Right atrium auricular region (tissue), 2 donors: ENCODE measurements around the gene GPR39. TPM values are rescaled to one million over a fixed set of nuclear protein-coding genes. Genes with fewer than 3 reads are reported as not detected.

ENCODE experiments used
- DNase-seq: peaks from one replicate; pipeline ENCODE4 v3.0.0-alpha.2; 2019; ENCODE audit warnings: low spot score
- H3K27ac ChIP-seq, 2 donors: fragments of 200-600 bp; sonication (generic); 1 replicate in 1 of 2; 2 replicates in 1 of 2; pipeline ENCODE4 v1.5.1; 2016 to 2019
- H3K27me3 ChIP-seq, 2 donors: fragments of 200-600 bp; sonication (generic); one replicate each; pipeline versions ENCODE4 v1.5.1 to v1.6.0; 2017 to 2019
- H3K36me3 ChIP-seq: fragments of 200-600 bp; sonication (generic); one replicate; pipeline ENCODE4 v1.5.1; 2016
- H3K4me1 ChIP-seq, 2 donors: fragments of 200-600 bp; sonication (generic); one replicate each; pipeline versions ENCODE4 v1.5.1 to v1.6.0; 2017 to 2019
- H3K4me3 ChIP-seq, 2 donors: fragments of 200-600 bp; sonication (generic); 1 replicate in 1 of 2; 2 replicates in 1 of 2; pipeline ENCODE4 v1.5.1; 2017 to 2019; ENCODE audit warnings: mild to moderate bottlenecking in 1 of 2, moderate library complexity in 1 of 2
- H3K9me3 ChIP-seq, 2 donors: fragments of 200-600 bp; sonication (generic); one replicate each; pipeline ENCODE4 v1.5.1; 2019
- CTCF ChIP-seq, 2 donors: fragments of 200-600 bp; sonication (generic); IDR thresholded peaks; one replicate each; pipeline ENCODE4 v1.5.1; 2019; ENCODE audit warnings: antibody characterized with exemption in 2 of 2
- total RNA-seq, 2 donors: library from RNA; depleted of rRNA; stranded (reverse); fragments of >200 nt; gene quantifications; one replicate each; pipeline ENCODE4 v1.1.0, GENCODE V29; 2016

GPR39 gene
- total RNA-seq, 2 donors from 2014 or later = 1.0 TPM; not detected in 1

DNA sequence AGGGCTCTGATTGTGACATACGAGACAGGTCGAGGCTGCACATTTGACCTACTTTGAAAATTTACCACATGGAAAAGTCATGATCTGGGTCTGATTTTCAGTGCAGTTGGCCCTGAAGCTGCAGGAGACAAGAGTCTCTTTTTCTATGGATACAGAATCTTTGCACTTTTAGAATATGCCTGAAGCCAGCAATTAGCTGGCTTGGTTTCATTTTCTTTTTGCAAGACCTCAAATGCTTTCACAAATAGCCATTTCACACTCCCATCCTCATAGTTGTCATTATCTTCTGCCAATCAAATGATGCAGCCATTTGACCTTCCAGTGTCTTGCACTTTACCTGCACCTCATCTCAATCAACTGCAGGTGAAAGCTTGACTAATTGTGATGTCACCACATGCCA lies 59.0 kb downstream of the GPR39 start:
- no peaks in the 10 kb centered on the region for H3K4me1 ChIP-seq
- no peaks in the 10 kb centered on the region for H3K9me3 ChIP-seq
- no peaks in the 10 kb centered on the region for H3K27me3 ChIP-seq
- no peak for DNase-seq
- H3K4me3 ChIP-seq = no peak overlapping the region
- H3K27ac ChIP-seq = no peak overlapping the region
- TF ChIP-seq CTCF (IDR thresholded peaks at IDR 0.05) = no peak
- H3K36me3 ChIP-seq = no peaks in the 10 kb centered on the region

- TF ChIP-seq CTCF (IDR thresholded peaks at IDR 0.05) = no peak
- H3K36me3 ChIP-seq = no peaks in the 10 kb centered on the region
- no peak for DNase-seq
- no peak overlapping the region for H3K4me3 ChIP-seq
- H3K27me3 ChIP-seq = no peaks in the 10 kb centered on the region
- no peaks in the 10 kb centered on the region for H3K9me3 ChIP-seq
- no peak overlapping the region for H3K27ac ChIP-seq
- H3K4me1 ChIP-seq = no peaks in the 10 kb centered on the region
These were observed 60.8 kb downstream of the GPR39 start for GRCh38 chr2:132477436-132477835.

- no peak for TF ChIP-seq CTCF (IDR thresholded peaks at IDR 0.05)
- Histone ChIP-seq H3K27ac (no peak overlapping the region), H3K4me1 (no peaks in the 10 kb centered on the region), H3K36me3 (no peaks in the 10 kb centered on the region), H3K4me3 (no peak overlapping the region), H3K27me3 (no peaks in the 10 kb centered on the region), H3K9me3 (no peaks in the 10 kb centered on the region)
- no peak for DNase-seq
These were observed 61.4 kb downstream of the GPR39 start for GRCh38 chr2:132477962-132478361.

DNA sequence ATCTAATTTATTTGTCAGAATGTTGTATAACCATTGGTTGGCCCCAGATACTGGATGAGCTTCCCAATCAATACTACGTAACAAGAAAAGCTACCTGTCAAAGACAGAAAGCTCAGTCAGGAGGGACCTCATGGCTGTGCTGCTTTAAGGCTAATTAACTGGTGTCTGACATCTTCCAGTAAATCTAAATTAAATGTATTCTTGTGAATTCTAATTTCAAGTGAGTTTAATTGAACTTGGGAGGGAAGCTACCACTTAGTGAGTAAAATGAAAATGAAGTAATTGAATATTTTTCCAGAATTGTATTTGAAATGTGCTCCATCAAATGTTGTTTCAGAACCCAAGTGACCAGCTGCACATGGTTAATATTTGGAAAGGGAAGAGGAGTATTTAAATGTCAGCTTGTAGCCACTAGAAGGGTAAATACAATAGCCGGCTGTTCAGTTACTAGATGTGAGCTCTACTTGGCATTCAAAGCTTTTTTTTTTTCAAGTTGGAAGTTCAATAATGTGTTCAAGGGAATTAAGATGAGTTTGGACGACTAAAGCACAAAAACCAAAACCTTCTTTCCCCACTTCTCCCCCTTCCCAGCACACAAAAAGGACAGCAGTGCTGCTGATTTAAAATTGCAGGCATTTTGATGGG lies 62.0 kb downstream of the GPR39 start:
- no peaks in the 10 kb centered on the region for H3K9me3 ChIP-seq
- no peak overlapping the region for H3K4me3 ChIP-seq
- TF ChIP-seq CTCF (IDR thresholded peaks at IDR 0.05) = no peak
- no peaks in the 10 kb centered on the region for H3K27me3 ChIP-seq
- no peaks in the 10 kb centered on the region for H3K36me3 ChIP-seq
- DNase-seq = no peak
- no peaks in the 10 kb centered on the region for H3K4me1 ChIP-seq
- no peak overlapping the region for H3K27ac ChIP-seq

DNA sequence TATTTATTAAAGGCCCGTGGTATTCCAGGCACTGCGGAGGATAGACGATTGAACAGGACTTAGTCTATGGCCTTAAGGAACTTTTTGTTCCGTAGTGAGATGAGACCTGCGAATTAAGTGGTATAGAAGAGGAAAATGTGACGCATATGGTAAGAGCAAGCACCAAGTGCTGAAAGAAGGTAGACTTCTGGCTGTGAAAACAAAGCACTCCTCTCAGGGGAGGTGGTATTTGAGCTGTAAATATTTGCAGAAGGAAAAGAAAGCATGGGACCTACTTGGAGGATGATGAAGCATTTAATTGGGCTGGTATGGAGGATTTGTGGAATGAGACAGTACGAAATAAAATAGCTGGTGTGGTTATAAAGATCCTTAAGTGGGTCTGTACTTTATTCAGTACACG lies 62.5 kb downstream of the GPR39 start:
- Histone ChIP-seq H3K36me3 (no peaks in the 10 kb centered on the region), H3K27me3 (no peaks in the 10 kb centered on the region), H3K4me3 (no peak overlapping the region), H3K9me3 (no peaks in the 10 kb centered on the region), H3K27ac (no peak overlapping the region), H3K4me1 (no peaks in the 10 kb centered on the region)
- no peak for DNase-seq
- TF ChIP-seq CTCF (IDR thresholded peaks at IDR 0.05) = no peak

- H3K36me3 ChIP-seq = no peaks in the 10 kb centered on the region
- no peak for DNase-seq
These were observed 66.2 kb downstream of the GPR39 start for GRCh38 chr2:132482821-132483220.

More at GRCh38 chr2:132482821-132483220, 66.2 kb downstream of the GPR39 start:
- Histone ChIP-seq H3K4me3 (no peak overlapping the region), H3K27ac (no peak overlapping the region), H3K27me3 (no peaks in the 10 kb centered on the region), H3K9me3 (no peaks in the 10 kb centered on the region), H3K4me1 (no peaks in the 10 kb centered on the region)
- no peak for TF ChIP-seq CTCF (IDR thresholded peaks at IDR 0.05)
